ENCODE results near the gene TTC3.
"Not testable (repeated sequence)": the region's sequence is repeated elsewhere in the genome, so short reads cannot be mapped to it uniquely, and the experiment has no call there.

Gene TTC3

DNA sequence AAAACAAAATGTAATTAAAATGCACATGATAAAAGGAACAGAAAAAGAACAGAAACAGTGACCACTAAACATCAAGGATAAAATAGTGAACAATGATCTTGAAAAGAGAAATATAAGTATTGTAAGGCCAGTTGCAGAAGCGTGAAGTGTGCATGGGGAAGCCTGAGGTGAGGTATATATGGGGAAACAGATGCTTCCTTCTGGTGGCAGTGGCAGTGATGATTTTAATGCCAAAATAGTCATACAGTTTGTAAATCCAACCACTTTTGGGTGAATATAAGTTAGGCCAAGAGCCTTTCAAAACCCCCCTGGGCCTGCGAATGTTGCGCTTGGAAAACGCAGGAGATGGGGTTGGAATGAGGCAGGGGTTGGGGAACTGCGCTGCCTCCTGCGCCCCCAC is 27.3 kb downstream of the TTC3 start:
- no peak for TF ChIP-seq EZH2phosphoT487 (IDR thresholded peaks at IDR 0.05; ENCODE audit: borderline replicate concordance)
- TF ChIP-seq CTCF (conservative IDR thresholded peaks at IDR 0.05; ENCODE audit: low read length): no peak
- no peak overlapping the region for H3K4me3 ChIP-seq (ENCODE audit: low read length, poor library complexity, severe bottlenecking)
- H3F3A ChIP-seq (ENCODE audit: low read depth): no peaks in the 10 kb centered on the region
- no peak overlapping the region for H2AFZ ChIP-seq (ENCODE audit: low read length)
- H3K9ac ChIP-seq (ENCODE audit: low read depth, low read length, poor library complexity, severe bottlenecking): no peak overlapping the region
- no peaks in the 10 kb centered on the region for H3K4me1 ChIP-seq (ENCODE audit: insufficient read depth, low read length, poor library complexity, severe bottlenecking)
- H3K79me2 ChIP-seq (ENCODE audit: insufficient read depth, low read length): peaks cover 6% of the 10 kb centered on the region; the same call in 1 of the 2 replicates
- no peaks in the 10 kb centered on the region for H3K27me3 ChIP-seq (ENCODE audit: insufficient read depth, low read length, poor library complexity, severe bottlenecking)
- H4K20me1 ChIP-seq (ENCODE audit: insufficient read depth, low read length, poor library complexity, severe bottlenecking): no peaks in the 10 kb centered on the region
- H3K9me2 ChIP-seq (replicated peaks; ENCODE audit: low read depth, low read length): no peaks in the 10 kb centered on the region
- peaks cover 47% of the 10 kb centered on the region for H3K36me3 ChIP-seq (ENCODE audit: insufficient read depth, low read length)
- H3K4me2 ChIP-seq (ENCODE audit: low read depth, low read length, poor library complexity, severe bottlenecking): no peak overlapping the region
- no peaks in the 10 kb centered on the region for H3K9me3 ChIP-seq (ENCODE audit: insufficient read depth, low read depth, low read length)

- H3K9ac ChIP-seq (ENCODE audit: low read depth, low read length, poor library complexity, severe bottlenecking): no peak overlapping the region
- no peaks in the 10 kb centered on the region for H3K9me3 ChIP-seq (ENCODE audit: insufficient read depth, low read depth, low read length)
- TF ChIP-seq EZH2phosphoT487 (IDR thresholded peaks at IDR 0.05; ENCODE audit: borderline replicate concordance): no peak
- TF ChIP-seq CTCF (conservative IDR thresholded peaks at IDR 0.05; ENCODE audit: low read length): no peak
- H4K20me1 ChIP-seq (ENCODE audit: insufficient read depth, low read length, poor library complexity, severe bottlenecking): no peaks in the 10 kb centered on the region
- no peaks in the 10 kb centered on the region for H3K27me3 ChIP-seq (ENCODE audit: insufficient read depth, low read length, poor library complexity, severe bottlenecking)
- H3F3A ChIP-seq (ENCODE audit: low read depth): no peaks in the 10 kb centered on the region
- H2AFZ ChIP-seq (ENCODE audit: low read length): no peak overlapping the region
- no peaks in the 10 kb centered on the region for H3K9me2 ChIP-seq (replicated peaks; ENCODE audit: low read depth, low read length)
- peaks cover 37% of the 10 kb centered on the region for H3K36me3 ChIP-seq (ENCODE audit: insufficient read depth, low read length)
- H3K4me1 ChIP-seq (ENCODE audit: insufficient read depth, low read length, poor library complexity, severe bottlenecking): no peaks in the 10 kb centered on the region
- H3K4me3 ChIP-seq (ENCODE audit: low read length, poor library complexity, severe bottlenecking): no peak overlapping the region
- H3K4me2 ChIP-seq (ENCODE audit: low read depth, low read length, poor library complexity, severe bottlenecking): no peak overlapping the region
- peaks cover 2% of the 10 kb centered on the region; the same call in 1 of the 2 replicates for H3K79me2 ChIP-seq (ENCODE audit: insufficient read depth, low read length)
These were observed 28.3 kb downstream of the TTC3 start for GRCh38 chr21:37101384-37101783.

DNA sequence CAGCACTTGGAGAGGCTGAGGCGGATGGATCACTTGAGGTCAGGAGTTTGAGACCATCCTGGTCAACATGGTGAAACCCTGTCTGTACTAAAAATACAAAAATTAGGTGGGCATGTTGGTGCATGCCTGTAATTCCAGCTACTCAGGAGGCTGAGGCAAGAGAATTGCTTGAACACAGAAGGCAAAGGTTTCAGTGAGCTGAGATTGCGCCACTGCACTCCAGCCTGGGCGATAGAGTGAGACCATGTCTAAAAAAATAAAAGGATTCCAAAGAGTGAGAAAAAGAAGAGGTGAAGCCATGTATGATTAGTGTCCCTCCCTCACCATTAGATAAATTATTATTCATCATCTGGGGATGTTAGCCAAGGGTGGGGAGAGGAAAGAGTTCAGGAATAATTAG is 29.7 kb downstream of the TTC3 start:
- H3F3A ChIP-seq (ENCODE audit: low read depth); H3K4me2 ChIP-seq (ENCODE audit: low read depth, low read length, poor library complexity, severe bottlenecking); H3K9me2 ChIP-seq (replicated peaks; ENCODE audit: low read depth, low read length); H3K9me3 ChIP-seq (ENCODE audit: insufficient read depth, low read depth, low read length); H3K4me3 ChIP-seq (ENCODE audit: low read length, poor library complexity, severe bottlenecking); H3K9ac ChIP-seq (ENCODE audit: low read depth, low read length, poor library complexity, severe bottlenecking); H2AFZ ChIP-seq (ENCODE audit: low read length); H4K20me1 ChIP-seq (ENCODE audit: insufficient read depth, low read length, poor library complexity, severe bottlenecking); H3K27me3 ChIP-seq (ENCODE audit: insufficient read depth, low read length, poor library complexity, severe bottlenecking); H3K4me1 ChIP-seq (ENCODE audit: insufficient read depth, low read length, poor library complexity, severe bottlenecking): not testable (repeated sequence)
- Histone ChIP-seq H3K36me3 (ENCODE audit: insufficient read depth, low read length) (peaks cover 23% of the 10 kb centered on the region; the same call in 1 of the 2 replicates), H3K79me2 (ENCODE audit: insufficient read depth, low read length) (peaks cover 16% of the 10 kb centered on the region; the same call in 1 of the 2 replicates)

DNA sequence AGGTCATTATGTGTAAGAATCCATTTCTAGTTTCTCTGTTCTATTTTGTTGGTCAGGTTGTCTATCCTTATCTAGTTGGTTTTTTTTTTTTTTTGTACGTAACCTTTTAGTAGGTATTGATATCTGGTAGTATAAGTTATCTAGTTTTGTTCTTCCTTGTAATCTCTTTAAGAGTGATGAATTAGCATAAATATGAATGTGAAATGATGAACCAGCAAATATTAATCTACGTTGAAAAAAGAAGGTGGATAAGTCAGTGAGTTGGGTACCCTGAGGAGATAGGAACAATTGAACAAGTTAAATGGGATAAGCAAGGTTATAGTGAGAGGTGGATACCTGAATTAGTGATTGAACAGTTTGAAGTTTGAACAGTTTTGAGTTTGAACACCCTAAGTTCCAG is 33.9 kb downstream of the TTC3 start:
- Histone ChIP-seq H3K4me1 (ENCODE audit: insufficient read depth, low read length, poor library complexity, severe bottlenecking) (no peaks in the 10 kb centered on the region), H3K9me2 (replicated peaks; ENCODE audit: low read depth, low read length) (no peaks in the 10 kb centered on the region), H3K4me2 (ENCODE audit: low read depth, low read length, poor library complexity, severe bottlenecking) (no peak overlapping the region), H2AFZ (ENCODE audit: low read length) (no peak overlapping the region), H4K20me1 (ENCODE audit: insufficient read depth, low read length, poor library complexity, severe bottlenecking) (no peaks in the 10 kb centered on the region), H3K36me3 (ENCODE audit: insufficient read depth, low read length) (peaks cover 9% of the 10 kb centered on the region), H3F3A (ENCODE audit: low read depth) (no peaks in the 10 kb centered on the region), H3K9ac (ENCODE audit: low read depth, low read length, poor library complexity, severe bottlenecking) (no peak overlapping the region), H3K9me3 (ENCODE audit: insufficient read depth, low read depth, low read length) (peaks cover 8% of the 10 kb centered on the region; the same call in 1 of the 2 replicates), H3K27me3 (ENCODE audit: insufficient read depth, low read length, poor library complexity, severe bottlenecking) (no peaks in the 10 kb centered on the region), H3K4me3 (ENCODE audit: low read length, poor library complexity, severe bottlenecking) (no peak overlapping the region), H3K79me2 (ENCODE audit: insufficient read depth, low read length) (peaks cover 16% of the 10 kb centered on the region; the same call in 1 of the 2 replicates)
- TF ChIP-seq CTCF (conservative IDR thresholded peaks at IDR 0.05; ENCODE audit: low read length) (no peak), EZH2phosphoT487 (IDR thresholded peaks at IDR 0.05; ENCODE audit: borderline replicate concordance) (no peak)

GRCh38 chr21:37111029-37111428 is 38.0 kb downstream of the TTC3 start:
- H3K4me3 ChIP-seq (ENCODE audit: low read length, poor library complexity, severe bottlenecking); H3K9me2 ChIP-seq (replicated peaks; ENCODE audit: low read depth, low read length); H3K9me3 ChIP-seq (ENCODE audit: insufficient read depth, low read depth, low read length); H3K9ac ChIP-seq (ENCODE audit: low read depth, low read length, poor library complexity, severe bottlenecking); H2AFZ ChIP-seq (ENCODE audit: low read length); H3K4me2 ChIP-seq (ENCODE audit: low read depth, low read length, poor library complexity, severe bottlenecking); H3F3A ChIP-seq (ENCODE audit: low read depth); H3K4me1 ChIP-seq (ENCODE audit: insufficient read depth, low read length, poor library complexity, severe bottlenecking); H3K27me3 ChIP-seq (ENCODE audit: insufficient read depth, low read length, poor library complexity, severe bottlenecking); H4K20me1 ChIP-seq (ENCODE audit: insufficient read depth, low read length, poor library complexity, severe bottlenecking): not testable (repeated sequence)
- peaks cover 12% of the 10 kb centered on the region for H3K36me3 ChIP-seq (ENCODE audit: insufficient read depth, low read length)
- peaks cover 16% of the 10 kb centered on the region; the same call in 1 of the 2 replicates for H3K79me2 ChIP-seq (ENCODE audit: insufficient read depth, low read length)
